HEK293 (cell line): ENCODE measurements around the gene CD300LB.
A peak's percentile ranks its signal among the peaks of the same experiment; 100 is the strongest.

ENCODE experiments used
- CTCF ChIA-PET: fragments of 350-600 bp; formaldehyde crosslinking; extraction: SDS; loops from one replicate; lab custom pipeline; 2021; ENCODE audit warnings: antibody characterized with exemption; lab: Yijun Ruan, JAX
- POLR2A ChIA-PET: fragments of 300-600 bp; formaldehyde crosslinking; extraction: SDS; loops from one replicate; lab custom pipeline; 2020; ENCODE audit warnings: antibody characterized with exemption, inconsistent platforms; lab: Yijun Ruan, JAX
- H3K27ac ChIP-seq: fragments of 200-500 bp; sonication (Bioruptor generic); 2 replicates; pipeline ENCODE4 v1.5.1; 2014; ENCODE audit warnings: low read depth, low read length, control low read depth, inconsistent platforms; ENCODE audit errors: extremely low read depth
- H3K36me3 ChIP-seq, 2 experiments: fragments of 200-500 bp in 1 of 2; sonication (Bioruptor generic) in 1 of 2; 1 replicate in 1 of 2; 2 replicates in 1 of 2; pipeline ENCODE4 v1.5.1; 2014 to 2017; ENCODE audit warnings: inconsistent platforms in 2 of 2, low read length in 2 of 2; ENCODE audit not compliant: control insufficient read depth in 2 of 2, insufficient read depth in 1 of 2
- H3K4me1 ChIP-seq: fragments of 200-500 bp; sonication (Bioruptor generic); 2 replicates; pipeline ENCODE4 v1.5.1; 2014; ENCODE audit warnings: mild to moderate bottlenecking, low read length, inconsistent platforms; ENCODE audit not compliant: control insufficient read depth, insufficient read depth
- H3K4me3 ChIP-seq: 2 replicates; pipeline ENCODE4 v1.5.1; 2011; ENCODE audit warnings: low read depth, mild to moderate bottlenecking, control low read depth, low read length, moderate library complexity
- H3K9me3 ChIP-seq: fragments of 200-500 bp; sonication (Bioruptor generic); 2 replicates; pipeline ENCODE4 v1.5.1; 2014; ENCODE audit warnings: low read depth, low read length, inconsistent platforms; ENCODE audit not compliant: control insufficient read depth, insufficient read depth
- EGR2 ChIP-seq: fragments of 450-650 bp; formaldehyde crosslinking; IDR thresholded peaks from 2 replicates; pipeline ENCODE4 v1.5.1; 2016; ENCODE audit warnings: low read depth, missing biosample characterization, missing genetic modification characterization
- MEIS1 ChIP-seq: sonication (generic); formaldehyde crosslinking; IDR thresholded peaks from 2 replicates; pipeline ENCODE4 v1.8.1; 2022; ENCODE audit warnings: missing genetic modification reagents, mild to moderate bottlenecking, borderline replicate concordance
- SCRT2 ChIP-seq: fragments of 450-650 bp; formaldehyde crosslinking; IDR thresholded peaks from 2 replicates; pipeline ENCODE4 v1.5.1; 2016; ENCODE audit warnings: missing biosample characterization, missing genetic modification characterization
- WT1 ChIP-seq: fragments of 450-650 bp; formaldehyde crosslinking; IDR thresholded peaks from 2 replicates; pipeline ENCODE4 v1.5.1; 2016; ENCODE audit warnings: missing biosample characterization, missing genetic modification characterization
- ZNF157 ChIP-seq: fragments of 450-650 bp; formaldehyde crosslinking; IDR thresholded peaks from 2 replicates; pipeline ENCODE4 v1.5.1; 2016; ENCODE audit warnings: missing biosample characterization, missing genetic modification characterization
- ZNF169 ChIP-seq: fragments of 450-650 bp; formaldehyde crosslinking; IDR thresholded peaks from 2 replicates; pipeline ENCODE4 v1.5.1; 2016; ENCODE audit warnings: missing biosample characterization, missing genetic modification characterization
- ZNF2 ChIP-seq: fragments of 450-650 bp; formaldehyde crosslinking; IDR thresholded peaks from 2 replicates; pipeline ENCODE4 v1.5.1; 2016; ENCODE audit warnings: missing biosample characterization, missing genetic modification characterization
- ZNF274 ChIP-seq, 2 experiments: fragments of 200-500 bp in 1 of 2; fragments of 450-650 bp in 1 of 2; sonication (Bioruptor generic) in 1 of 2; formaldehyde crosslinking in 1 of 2; IDR thresholded peaks; 2 replicates each; pipeline versions ENCODE4 v1.5.1 to v1.6.1; 2014 to 2016; ENCODE audit warnings: borderline replicate concordance in 1 of 2, inconsistent platforms in 1 of 2, low read length in 1 of 2, missing biosample characterization in 1 of 2, missing genetic modification characterization in 1 of 2
- ZNF391 ChIP-seq: fragments of 450-650 bp; formaldehyde crosslinking; IDR thresholded peaks from 2 replicates; pipeline ENCODE4 v1.5.1; 2016; ENCODE audit warnings: low read depth, missing biosample characterization, missing genetic modification characterization, borderline replicate concordance
- ZNF560 ChIP-seq: fragments of 450-650 bp; formaldehyde crosslinking; IDR thresholded peaks from 2 replicates; pipeline ENCODE4 v1.5.1; 2017; ENCODE audit warnings: missing biosample characterization, missing genetic modification characterization, borderline replicate concordance
- ZNF610 ChIP-seq: fragments of 450-650 bp; formaldehyde crosslinking; IDR thresholded peaks from 2 replicates; pipeline ENCODE4 v1.5.1; 2016; ENCODE audit warnings: missing biosample characterization, missing genetic modification characterization, borderline replicate concordance
- ZNF629 ChIP-seq: fragments of 450-650 bp; formaldehyde crosslinking; IDR thresholded peaks from 2 replicates; pipeline ENCODE4 v1.5.1; 2017; ENCODE audit warnings: missing biosample characterization, missing genetic modification characterization
- ZNF658 ChIP-seq: fragments of 450-650 bp; formaldehyde crosslinking; IDR thresholded peaks from 2 replicates; pipeline ENCODE4; 2016; ENCODE audit warnings: missing biosample characterization, missing genetic modification characterization
- ZSCAN16 ChIP-seq: fragments of 450-650 bp; formaldehyde crosslinking; IDR thresholded peaks from 2 replicates; pipeline ENCODE4 v1.5.1; 2016; ENCODE audit warnings: missing biosample characterization, missing genetic modification characterization
- ZSCAN23 ChIP-seq: fragments of 450-650 bp; formaldehyde crosslinking; IDR thresholded peaks from 2 replicates; pipeline ENCODE4 v1.5.1; 2016; ENCODE audit warnings: missing biosample characterization, missing genetic modification characterization
- TF ChIP-seq, protein P1 (sequence below): fragments of 450-650 bp; IDR thresholded peaks from 2 replicates; pipeline ENCODE4 v1.5.1; 2018; ENCODE audit warnings: missing biosample characterization, mild to moderate bottlenecking, missing genetic modification characterization
- TF ChIP-seq, protein P2 (sequence below): fragments of 450-650 bp; formaldehyde crosslinking; IDR thresholded peaks from 2 replicates; pipeline ENCODE4 v1.5.1; 2016; ENCODE audit warnings: missing biosample characterization, missing genetic modification characterization
- TF ChIP-seq, protein P3 (sequence below): fragments of 450-650 bp; formaldehyde crosslinking; IDR thresholded peaks from 2 replicates; pipeline ENCODE4; 2016; ENCODE audit warnings: missing biosample characterization, missing genetic modification characterization
- TF ChIP-seq, protein P4 (sequence below): fragments of 450-650 bp; formaldehyde crosslinking; IDR thresholded peaks from 2 replicates; pipeline ENCODE4 v1.5.1; 2016; ENCODE audit warnings: missing biosample characterization, missing genetic modification characterization
- TF ChIP-seq, protein P5 (sequence below): fragments of 450-650 bp; formaldehyde crosslinking; IDR thresholded peaks from 2 replicates; pipeline ENCODE4 v1.5.1; 2016; ENCODE audit warnings: missing biosample characterization, missing genetic modification characterization, borderline replicate concordance

Gene CD300LB

DNA sequence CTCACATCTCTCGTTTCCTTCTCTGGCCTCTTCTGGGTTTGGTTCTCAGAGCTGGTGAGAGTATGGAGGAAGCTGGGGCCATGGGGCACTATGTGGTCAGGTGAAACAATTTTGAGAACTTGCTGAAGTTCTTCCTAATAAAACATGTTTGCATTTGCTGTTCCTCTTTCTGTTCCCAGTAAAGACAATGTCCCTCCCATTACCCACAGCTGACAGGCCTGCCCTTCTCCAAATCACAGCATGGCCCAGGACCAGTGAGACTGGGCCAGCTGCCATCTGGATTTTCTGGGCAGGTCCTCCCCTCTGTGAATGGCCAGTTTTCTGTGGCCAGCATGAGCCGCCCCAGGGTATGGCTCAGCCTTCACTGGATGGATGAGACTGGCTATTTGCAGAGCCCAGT is 36.1 kb upstream of the CD300LB start, which contains the start of gene CD300H:
TSS of gene CD300H (minus strand) at position 113 of the 400 bp plus-strand sequence.
- POLR2A ChIA-PET, result no interaction called here
- Histone ChIP-seq H3K36me3 (no peaks in the 10 kb centered on the region), H3K9me3 (no peaks in the 10 kb centered on the region), H3K4me3 (no peak within 1 kb of the TSS), H3K27ac (no peak within 1 kb of the TSS), H3K4me1 (no peaks in the 10 kb centered on the region)
- CTCF ChIA-PET, result interaction anchor here (0.6 to 3.3 kb wide), 13 partner anchors 10 to 323 kb away, joined by 3 to 43 read pairs (median 4); no protein-coding TSS in a partner anchor
- TF ChIP-seq ZNF157 (tag by site-specific recombination), result no peak
- no peak for TF ChIP-seq ZNF169
- no peak for TF ChIP-seq ZNF610
- no peak for TF ChIP-seq ZSCAN23 (tag by site-specific recombination)
- no peak for TF ChIP-seq ZSCAN16 (tag by site-specific recombination)
- no peak for TF ChIP-seq ZNF629
- no peak for TF ChIP-seq ZNF2 (tag by site-specific recombination)
- TF ChIP-seq ZNF274 (IDR thresholded peaks at IDR 0.05; ENCODE audit: low read length), result no peak
- TF ChIP-seq ZNF274 (tag by site-specific recombination; IDR thresholded peaks at IDR 0.05; ENCODE audit: borderline replicate concordance), result no peak
- no peak for TF ChIP-seq WT1 (tag by site-specific recombination)
- TF ChIP-seq, protein P1, sequence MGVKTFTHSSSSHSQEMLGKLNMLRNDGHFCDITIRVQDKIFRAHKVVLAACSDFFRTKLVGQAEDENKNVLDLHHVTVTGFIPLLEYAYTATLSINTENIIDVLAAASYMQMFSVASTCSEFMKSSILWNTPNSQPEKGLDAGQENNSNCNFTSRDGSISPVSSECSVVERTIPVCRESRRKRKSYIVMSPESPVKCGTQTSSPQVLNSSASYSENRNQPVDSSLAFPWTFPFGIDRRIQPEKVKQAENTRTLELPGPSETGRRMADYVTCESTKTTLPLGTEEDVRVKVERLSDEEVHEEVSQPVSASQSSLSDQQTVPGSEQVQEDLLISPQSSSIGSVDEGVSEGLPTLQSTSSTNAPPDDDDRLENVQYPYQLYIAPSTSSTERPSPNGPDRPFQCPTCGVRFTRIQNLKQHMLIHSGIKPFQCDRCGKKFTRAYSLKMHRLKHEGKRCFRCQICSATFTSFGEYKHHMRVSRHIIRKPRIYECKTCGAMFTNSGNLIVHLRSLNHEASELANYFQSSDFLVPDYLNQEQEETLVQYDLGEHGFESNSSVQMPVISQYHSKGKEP (tag by site-specific recombination), result no peak
- TF ChIP-seq MEIS1 (CRISPR knock-in tag), result no peak
- TF ChIP-seq, protein P2, sequence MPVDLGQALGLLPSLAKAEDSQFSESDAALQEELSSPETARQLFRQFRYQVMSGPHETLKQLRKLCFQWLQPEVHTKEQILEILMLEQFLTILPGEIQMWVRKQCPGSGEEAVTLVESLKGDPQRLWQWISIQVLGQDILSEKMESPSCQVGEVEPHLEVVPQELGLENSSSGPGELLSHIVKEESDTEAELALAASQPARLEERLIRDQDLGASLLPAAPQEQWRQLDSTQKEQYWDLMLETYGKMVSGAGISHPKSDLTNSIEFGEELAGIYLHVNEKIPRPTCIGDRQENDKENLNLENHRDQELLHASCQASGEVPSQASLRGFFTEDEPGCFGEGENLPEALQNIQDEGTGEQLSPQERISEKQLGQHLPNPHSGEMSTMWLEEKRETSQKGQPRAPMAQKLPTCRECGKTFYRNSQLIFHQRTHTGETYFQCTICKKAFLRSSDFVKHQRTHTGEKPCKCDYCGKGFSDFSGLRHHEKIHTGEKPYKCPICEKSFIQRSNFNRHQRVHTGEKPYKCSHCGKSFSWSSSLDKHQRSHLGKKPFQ, result no peak
- no peak for TF ChIP-seq ZNF658 (tag by site-specific recombination)
- no peak for TF ChIP-seq SCRT2 (tag by site-specific recombination)
- no peak for TF ChIP-seq ZNF560 (tag by site-specific recombination)

DNA sequence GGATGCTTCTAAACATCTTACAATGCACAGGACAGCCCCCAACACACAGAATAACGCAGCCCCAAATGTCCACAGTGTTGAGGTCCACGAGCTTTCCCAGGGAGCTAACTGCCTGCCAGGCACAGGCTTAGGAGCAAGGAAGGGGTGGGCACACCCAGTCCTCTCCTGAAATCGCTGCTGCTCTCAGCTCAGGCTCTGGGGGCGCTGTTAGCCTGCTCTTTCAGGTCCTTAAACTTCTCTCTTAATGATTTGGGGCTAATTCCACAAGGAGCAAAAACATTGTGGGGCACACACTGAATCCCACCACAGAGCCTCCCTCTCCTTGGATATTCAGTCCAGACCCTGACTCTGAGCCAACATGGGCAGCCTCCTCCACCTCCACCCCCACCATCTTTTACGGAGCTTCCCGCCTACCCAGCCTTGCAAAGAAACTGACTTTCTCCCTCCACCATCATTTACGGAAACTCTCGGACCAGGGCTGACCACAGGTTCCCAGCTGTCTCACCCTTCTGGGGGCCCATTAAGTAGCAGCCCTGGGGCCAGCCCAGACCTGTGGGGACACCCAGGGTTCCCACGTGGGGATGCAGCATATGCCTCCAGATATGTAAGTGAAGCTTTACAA is 35.0 kb upstream of the CD300LB start:
- ChIA-PET CTCF (interaction anchor here (0.6 to 3.3 kb wide), 41 partner anchors 8 to 635 kb away, joined by 3 to 43 read pairs (median 4); partner anchors contain the start of gene CD300LD), POLR2A (interaction anchor here (1.0 kb wide), 1 partner anchor 200 kb away, joined by 3 read pairs; no protein-coding TSS in a partner anchor)
- H3K9me3 ChIP-seq, result no peaks in the 10 kb centered on the region
- no peak overlapping the region for H3K4me3 ChIP-seq
- H3K4me1 ChIP-seq, result no peaks in the 10 kb centered on the region
- H3K27ac ChIP-seq, result no peak overlapping the region
- no peaks in the 10 kb centered on the region for H3K36me3 ChIP-seq
- TF ChIP-seq, protein P3, sequence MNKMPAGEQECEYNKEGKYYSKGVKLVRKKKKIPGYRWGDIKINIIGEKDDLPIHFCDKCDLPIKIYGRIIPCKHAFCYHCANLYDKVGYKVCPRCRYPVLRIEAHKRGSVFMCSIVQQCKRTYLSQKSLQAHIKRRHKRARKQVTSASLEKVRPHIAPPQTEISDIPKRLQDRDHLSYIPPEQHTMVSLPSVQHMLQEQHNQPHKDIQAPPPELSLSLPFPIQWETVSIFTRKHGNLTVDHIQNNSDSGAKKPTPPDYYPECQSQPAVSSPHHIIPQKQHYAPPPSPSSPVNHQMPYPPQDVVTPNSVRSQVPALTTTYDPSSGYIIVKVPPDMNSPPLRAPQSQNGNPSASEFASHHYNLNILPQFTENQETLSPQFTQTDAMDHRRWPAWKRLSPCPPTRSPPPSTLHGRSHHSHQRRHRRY, result no peak
- TF ChIP-seq, protein P4, sequence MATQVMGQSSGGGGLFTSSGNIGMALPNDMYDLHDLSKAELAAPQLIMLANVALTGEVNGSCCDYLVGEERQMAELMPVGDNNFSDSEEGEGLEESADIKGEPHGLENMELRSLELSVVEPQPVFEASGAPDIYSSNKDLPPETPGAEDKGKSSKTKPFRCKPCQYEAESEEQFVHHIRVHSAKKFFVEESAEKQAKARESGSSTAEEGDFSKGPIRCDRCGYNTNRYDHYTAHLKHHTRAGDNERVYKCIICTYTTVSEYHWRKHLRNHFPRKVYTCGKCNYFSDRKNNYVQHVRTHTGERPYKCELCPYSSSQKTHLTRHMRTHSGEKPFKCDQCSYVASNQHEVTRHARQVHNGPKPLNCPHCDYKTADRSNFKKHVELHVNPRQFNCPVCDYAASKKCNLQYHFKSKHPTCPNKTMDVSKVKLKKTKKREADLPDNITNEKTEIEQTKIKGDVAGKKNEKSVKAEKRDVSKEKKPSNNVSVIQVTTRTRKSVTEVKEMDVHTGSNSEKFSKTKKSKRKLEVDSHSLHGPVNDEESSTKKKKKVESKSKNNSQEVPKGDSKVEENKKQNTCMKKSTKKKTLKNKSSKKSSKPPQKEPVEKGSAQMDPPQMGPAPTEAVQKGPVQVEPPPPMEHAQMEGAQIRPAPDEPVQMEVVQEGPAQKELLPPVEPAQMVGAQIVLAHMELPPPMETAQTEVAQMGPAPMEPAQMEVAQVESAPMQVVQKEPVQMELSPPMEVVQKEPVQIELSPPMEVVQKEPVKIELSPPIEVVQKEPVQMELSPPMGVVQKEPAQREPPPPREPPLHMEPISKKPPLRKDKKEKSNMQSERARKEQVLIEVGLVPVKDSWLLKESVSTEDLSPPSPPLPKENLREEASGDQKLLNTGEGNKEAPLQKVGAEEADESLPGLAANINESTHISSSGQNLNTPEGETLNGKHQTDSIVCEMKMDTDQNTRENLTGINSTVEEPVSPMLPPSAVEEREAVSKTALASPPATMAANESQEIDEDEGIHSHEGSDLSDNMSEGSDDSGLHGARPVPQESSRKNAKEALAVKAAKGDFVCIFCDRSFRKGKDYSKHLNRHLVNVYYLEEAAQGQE, result no peak
- TF ChIP-seq ZNF391 (tag by site-specific recombination), result no peak
- TF ChIP-seq, protein P5, sequence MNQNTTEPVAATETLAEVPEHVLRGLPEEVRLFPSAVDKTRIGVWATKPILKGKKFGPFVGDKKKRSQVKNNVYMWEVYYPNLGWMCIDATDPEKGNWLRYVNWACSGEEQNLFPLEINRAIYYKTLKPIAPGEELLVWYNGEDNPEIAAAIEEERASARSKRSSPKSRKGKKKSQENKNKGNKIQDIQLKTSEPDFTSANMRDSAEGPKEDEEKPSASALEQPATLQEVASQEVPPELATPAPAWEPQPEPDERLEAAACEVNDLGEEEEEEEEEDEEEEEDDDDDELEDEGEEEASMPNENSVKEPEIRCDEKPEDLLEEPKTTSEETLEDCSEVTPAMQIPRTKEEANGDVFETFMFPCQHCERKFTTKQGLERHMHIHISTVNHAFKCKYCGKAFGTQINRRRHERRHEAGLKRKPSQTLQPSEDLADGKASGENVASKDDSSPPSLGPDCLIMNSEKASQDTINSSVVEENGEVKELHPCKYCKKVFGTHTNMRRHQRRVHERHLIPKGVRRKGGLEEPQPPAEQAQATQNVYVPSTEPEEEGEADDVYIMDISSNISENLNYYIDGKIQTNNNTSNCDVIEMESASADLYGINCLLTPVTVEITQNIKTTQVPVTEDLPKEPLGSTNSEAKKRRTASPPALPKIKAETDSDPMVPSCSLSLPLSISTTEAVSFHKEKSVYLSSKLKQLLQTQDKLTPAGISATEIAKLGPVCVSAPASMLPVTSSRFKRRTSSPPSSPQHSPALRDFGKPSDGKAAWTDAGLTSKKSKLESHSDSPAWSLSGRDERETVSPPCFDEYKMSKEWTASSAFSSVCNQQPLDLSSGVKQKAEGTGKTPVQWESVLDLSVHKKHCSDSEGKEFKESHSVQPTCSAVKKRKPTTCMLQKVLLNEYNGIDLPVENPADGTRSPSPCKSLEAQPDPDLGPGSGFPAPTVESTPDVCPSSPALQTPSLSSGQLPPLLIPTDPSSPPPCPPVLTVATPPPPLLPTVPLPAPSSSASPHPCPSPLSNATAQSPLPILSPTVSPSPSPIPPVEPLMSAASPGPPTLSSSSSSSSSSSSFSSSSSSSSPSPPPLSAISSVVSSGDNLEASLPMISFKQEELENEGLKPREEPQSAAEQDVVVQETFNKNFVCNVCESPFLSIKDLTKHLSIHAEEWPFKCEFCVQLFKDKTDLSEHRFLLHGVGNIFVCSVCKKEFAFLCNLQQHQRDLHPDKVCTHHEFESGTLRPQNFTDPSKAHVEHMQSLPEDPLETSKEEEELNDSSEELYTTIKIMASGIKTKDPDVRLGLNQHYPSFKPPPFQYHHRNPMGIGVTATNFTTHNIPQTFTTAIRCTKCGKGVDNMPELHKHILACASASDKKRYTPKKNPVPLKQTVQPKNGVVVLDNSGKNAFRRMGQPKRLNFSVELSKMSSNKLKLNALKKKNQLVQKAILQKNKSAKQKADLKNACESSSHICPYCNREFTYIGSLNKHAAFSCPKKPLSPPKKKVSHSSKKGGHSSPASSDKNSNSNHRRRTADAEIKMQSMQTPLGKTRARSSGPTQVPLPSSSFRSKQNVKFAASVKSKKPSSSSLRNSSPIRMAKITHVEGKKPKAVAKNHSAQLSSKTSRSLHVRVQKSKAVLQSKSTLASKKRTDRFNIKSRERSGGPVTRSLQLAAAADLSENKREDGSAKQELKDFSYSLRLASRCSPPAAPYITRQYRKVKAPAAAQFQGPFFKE (tag by site-specific recombination), result no peak
- TF ChIP-seq EGR2 (tag by site-specific recombination), result peak; percentile 75
